HUES6 (cell line): ENCODE measurements around the gene GP5.

Experiments used
- H3K27ac ChIP-seq: 2 replicates; pipeline ENCODE4 v1.7.0; 2013; ENCODE audit warnings: low read depth, mild to moderate bottlenecking, low read length, inconsistent platforms
- H3K27me3 ChIP-seq: 2 replicates; pipeline ENCODE4 v1.6.1; 2013; ENCODE audit warnings: low read length; ENCODE audit not compliant: control insufficient read depth, insufficient read depth
- H3K36me3 ChIP-seq: 2 replicates; pipeline ENCODE4 v1.6.1; 2013; ENCODE audit warnings: low read length; ENCODE audit not compliant: control insufficient read depth, insufficient read depth
- H3K4me1 ChIP-seq: 2 replicates; pipeline ENCODE4 v1.6.1; 2013; ENCODE audit warnings: low read length; ENCODE audit not compliant: control insufficient read depth, insufficient read depth
- H3K4me3 ChIP-seq: 2 replicates; pipeline ENCODE4 v1.5.1; 2013; ENCODE audit warnings: low read depth, low read length
- H3K9ac ChIP-seq: one replicate; pipeline ENCODE4 v1.6.1; 2013; ENCODE audit warnings: mild to moderate bottlenecking, low read length
- H3K9me3 ChIP-seq: 2 replicates; pipeline ENCODE4 v1.6.1; 2013; ENCODE audit warnings: low read depth, low read length; ENCODE audit not compliant: control insufficient read depth, insufficient read depth

The GP5 gene

DNA sequence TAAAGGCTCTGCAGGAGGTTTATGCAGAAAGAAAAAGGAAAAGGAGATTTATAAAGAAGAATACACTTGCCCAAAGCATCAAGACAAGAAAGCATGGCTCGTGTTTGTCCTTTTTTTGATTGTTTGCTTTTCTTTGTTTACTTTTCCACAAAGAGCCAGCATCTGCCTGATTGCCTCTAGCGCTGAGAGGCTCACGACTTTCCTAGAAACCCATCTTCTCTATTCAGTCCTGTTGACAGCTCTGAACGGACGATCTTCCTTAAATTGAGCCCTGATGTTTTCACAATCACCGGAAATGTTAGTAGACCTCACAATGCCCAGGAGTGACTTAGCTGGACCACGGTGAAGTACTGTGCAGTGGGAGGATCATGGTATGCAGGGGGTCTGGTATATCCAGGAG lies 12.4 kb downstream of the GP5 start:
- Histone ChIP-seq H3K27ac (no peak overlapping the region), H3K4me3 (no peak overlapping the region), H3K36me3 (no peaks in the 10 kb centered on the region), H3K27me3 (0 out of 2 replicates have a peak, but pooled peaks cover 2% of the 10 kb centered on the region), H3K4me1 (peaks cover 25% of the 10 kb centered on the region), H3K9ac (no peak overlapping the region), H3K9me3 (peaks cover 6% of the 10 kb centered on the region; the same call in 1 of the 2 replicates)

DNA sequence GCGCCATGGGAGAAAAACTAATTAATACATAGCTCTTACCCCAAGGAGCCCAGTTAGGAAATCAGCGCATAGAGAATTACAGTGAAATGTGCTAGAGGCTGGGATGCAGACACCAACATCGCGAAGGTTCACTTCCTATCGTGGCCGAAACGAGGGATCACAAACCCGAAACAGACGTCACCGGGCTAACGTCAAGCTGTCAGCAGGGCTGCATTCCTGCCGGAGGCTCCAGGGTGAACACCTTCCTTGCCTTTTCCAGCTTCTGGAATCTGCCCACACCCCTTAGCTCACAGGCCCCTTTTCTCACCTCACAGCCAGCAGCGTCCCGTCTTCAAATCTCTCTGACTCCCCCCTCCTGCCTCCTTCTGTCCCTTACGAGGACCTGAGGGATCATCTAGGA lies 13.0 kb downstream of the GP5 start:
- Histone ChIP-seq H3K4me3 (no peak overlapping the region), H3K4me1 (peaks cover 28% of the 10 kb centered on the region), H3K27ac (no peak overlapping the region), H3K9me3 (peaks cover 6% of the 10 kb centered on the region; the same call in 1 of the 2 replicates), H3K36me3 (no peaks in the 10 kb centered on the region), H3K27me3 (0 out of 2 replicates have a peak, but pooled peaks cover 2% of the 10 kb centered on the region), H3K9ac (no peak overlapping the region)

DNA sequence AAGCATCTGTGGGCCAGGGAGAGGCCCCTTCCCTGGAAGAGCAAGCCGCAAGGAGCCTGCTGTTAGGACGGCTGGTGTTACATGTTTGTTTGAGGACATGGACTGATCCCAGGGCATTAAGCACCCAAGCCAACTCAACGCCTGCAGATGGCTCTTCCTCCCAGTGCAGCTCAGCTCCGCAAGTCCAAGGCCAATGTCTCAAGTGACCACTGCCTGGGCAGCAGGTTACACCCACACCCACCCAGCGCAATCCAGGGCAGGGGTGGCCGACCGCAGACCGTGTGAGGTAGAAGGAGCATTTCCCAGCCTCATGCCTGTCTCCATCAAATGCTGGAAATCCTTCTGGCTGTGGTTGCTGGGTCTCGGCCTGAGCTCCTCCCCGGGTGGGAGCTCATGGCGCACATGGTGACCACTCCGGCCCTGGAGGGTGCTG lies 14.5 kb downstream of the GP5 start:
- no peaks in the 10 kb centered on the region for H3K36me3 ChIP-seq
- 0 out of 2 replicates have a peak, but pooled peaks cover 2% of the 10 kb centered on the region for H3K27me3 ChIP-seq
- H3K4me1 ChIP-seq: peaks cover 36% of the 10 kb centered on the region
- no peak overlapping the region for H3K9ac ChIP-seq
- H3K9me3 ChIP-seq: peaks cover 1% of the 10 kb centered on the region; the same call in 1 of the 2 replicates
- H3K4me3 ChIP-seq: no peak overlapping the region
- H3K27ac ChIP-seq: no peak overlapping the region

DNA sequence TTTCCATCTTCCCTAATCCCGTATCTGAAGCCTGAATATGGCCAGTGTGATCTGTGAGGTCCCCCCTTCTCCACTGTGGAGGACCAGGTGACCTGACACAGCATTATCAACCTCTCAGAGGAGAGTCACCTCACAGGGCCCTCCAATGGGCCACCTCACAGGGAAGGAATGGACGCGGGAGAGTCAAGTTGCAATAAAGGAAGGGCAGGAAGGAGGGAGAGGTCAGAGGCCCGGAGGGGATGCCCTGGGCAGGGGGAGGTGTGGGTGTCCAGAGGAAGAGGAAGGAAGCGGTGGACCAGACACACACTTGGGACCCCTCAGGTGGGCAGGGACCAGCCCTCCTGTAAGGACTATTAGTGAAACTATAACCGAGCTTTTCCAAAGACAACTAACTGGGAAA lies 14.9 kb downstream of the GP5 start:
- Histone ChIP-seq H3K27ac (no peak overlapping the region), H3K9me3 (no peaks in the 10 kb centered on the region), H3K4me3 (no peak overlapping the region), H3K36me3 (no peaks in the 10 kb centered on the region), H3K9ac (no peak overlapping the region), H3K27me3 (0 out of 2 replicates have a peak, but pooled peaks cover 2% of the 10 kb centered on the region), H3K4me1 (peaks cover 39% of the 10 kb centered on the region)

DNA sequence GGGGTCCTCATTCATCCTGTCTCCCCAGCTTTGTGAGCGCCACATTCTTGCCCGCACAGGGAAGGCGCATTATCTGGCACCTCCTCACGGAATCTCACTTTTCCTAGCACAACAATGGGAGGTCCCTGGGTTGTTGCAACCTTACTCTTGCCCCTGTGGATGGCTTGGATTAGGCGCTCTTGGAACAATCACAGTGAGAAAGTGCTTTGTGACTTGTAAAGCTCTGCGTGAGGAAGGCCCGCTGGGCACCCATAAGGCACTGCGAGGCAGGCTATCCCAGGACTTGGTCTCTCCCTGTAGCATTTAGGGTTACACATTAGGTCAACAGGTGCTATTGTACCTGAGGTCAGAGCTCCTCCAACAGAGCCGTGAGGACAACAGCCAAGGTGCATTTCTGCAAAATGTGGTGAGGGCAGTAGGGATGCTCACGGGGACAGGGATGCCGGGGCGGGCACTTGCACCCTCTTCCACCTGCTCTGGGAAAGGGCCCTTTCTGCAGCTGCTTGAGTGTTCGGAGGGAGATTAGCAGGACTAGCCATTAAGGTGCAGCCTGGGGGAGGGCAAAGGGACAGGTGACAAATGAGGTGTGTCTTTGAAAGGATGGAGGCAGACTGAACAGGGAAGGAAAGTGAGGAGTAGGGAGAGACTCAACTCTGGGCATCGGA lies 15.7 kb downstream of the GP5 start:
- no peak overlapping the region for H3K4me3 ChIP-seq
- no peaks in the 10 kb centered on the region for H3K9me3 ChIP-seq
- H3K27ac ChIP-seq: no peak overlapping the region
- 0 out of 2 replicates have a peak, but pooled peaks cover 2% of the 10 kb centered on the region for H3K27me3 ChIP-seq
- H3K9ac ChIP-seq: no peak overlapping the region
- H3K36me3 ChIP-seq: no peaks in the 10 kb centered on the region
- H3K4me1 ChIP-seq: peaks cover 39% of the 10 kb centered on the region

DNA sequence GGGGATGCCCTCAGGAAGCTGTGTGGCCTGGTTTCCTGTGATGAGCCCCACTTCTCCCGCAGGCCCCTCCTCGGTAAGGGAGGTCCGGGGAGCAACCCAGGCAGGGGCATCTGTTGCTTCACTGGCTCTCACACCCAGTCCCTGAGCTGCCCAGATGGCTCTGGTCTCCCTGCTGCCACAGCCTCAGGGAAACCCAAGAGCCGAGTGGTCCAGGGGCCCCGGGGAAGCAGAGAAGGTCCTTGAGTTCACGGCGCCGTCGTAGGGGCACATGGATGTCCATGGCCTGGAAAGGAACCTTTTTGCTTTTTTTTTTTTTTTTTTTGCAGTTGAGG lies 16.2 kb downstream of the GP5 start:
- H3K27ac ChIP-seq: no peak overlapping the region
- no peak overlapping the region for H3K9ac ChIP-seq
- H3K36me3 ChIP-seq: no peaks in the 10 kb centered on the region
- no peak overlapping the region for H3K4me3 ChIP-seq
- peaks cover 39% of the 10 kb centered on the region for H3K4me1 ChIP-seq
- no peaks in the 10 kb centered on the region for H3K9me3 ChIP-seq
- 0 out of 2 replicates have a peak, but pooled peaks cover 2% of the 10 kb centered on the region for H3K27me3 ChIP-seq

DNA sequence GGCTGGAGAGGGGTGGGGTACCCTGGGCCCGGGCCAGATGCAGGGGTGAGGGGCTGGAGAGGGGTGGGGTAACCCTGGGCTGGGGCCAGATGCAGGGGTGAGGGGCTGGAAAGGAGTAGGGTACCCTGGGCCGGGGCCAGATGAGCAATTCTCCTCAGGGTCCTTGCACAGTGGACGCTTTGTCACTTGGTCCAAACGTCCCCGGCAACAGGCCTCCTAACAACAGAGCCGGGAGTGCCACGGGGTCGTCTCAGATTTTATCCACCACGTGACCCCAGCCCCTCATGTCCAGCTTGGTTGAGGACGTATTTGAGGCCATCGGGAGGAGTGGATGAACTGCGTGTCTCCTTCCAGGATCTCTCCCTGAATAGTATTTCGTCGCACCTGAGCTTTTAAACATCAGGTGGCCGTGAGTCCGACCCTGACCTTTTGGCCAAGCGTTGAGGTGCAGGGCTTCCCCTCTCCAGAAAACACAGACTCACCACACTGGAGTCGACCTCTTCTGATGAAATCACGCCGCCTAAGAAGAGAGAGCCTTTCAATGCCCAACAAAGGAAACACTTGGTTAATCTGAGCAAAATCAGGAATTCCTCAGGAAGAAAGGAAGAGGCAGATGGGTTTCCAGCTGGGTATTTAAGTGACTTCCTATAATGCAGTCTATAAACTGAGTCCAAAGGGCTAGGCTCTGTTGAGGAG lies 16.7 kb downstream of the GP5 start:
- Histone ChIP-seq H3K9me3 (no peaks in the 10 kb centered on the region), H3K4me1 (peaks cover 39% of the 10 kb centered on the region), H3K4me3 (no peak overlapping the region), H3K9ac (no peak overlapping the region), H3K36me3 (no peaks in the 10 kb centered on the region), H3K27ac (no peak overlapping the region), H3K27me3 (0 out of 2 replicates have a peak, but pooled peaks cover 2% of the 10 kb centered on the region)

DNA sequence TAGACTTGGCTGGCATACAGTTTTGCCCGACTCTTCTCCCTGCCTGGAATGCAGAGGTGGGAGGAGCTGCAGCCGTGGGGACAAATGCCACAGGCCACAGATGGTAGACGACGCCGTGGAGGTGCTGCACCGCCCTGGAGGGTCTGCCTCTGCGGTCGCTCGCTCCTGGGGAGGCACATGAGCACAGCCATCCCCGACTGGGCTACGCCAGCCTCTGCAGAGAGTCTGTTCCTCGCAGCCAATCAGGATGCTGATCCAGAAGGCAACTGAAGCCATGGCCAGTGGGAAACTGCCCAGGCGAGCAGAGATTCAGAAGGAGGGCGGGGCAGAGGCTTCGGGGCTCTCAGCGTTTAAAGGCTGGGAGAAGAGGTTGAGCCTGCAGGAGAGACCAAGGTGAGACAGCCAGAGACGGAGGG lies 17.6 kb downstream of the GP5 start:
- Histone ChIP-seq H3K9me3 (no peaks in the 10 kb centered on the region), H3K27me3 (0 out of 2 replicates have a peak, but pooled peaks cover 2% of the 10 kb centered on the region), H3K27ac (no peak overlapping the region), H3K9ac (no peak overlapping the region), H3K4me3 (no peak overlapping the region), H3K4me1 (peaks cover 36% of the 10 kb centered on the region), H3K36me3 (no peaks in the 10 kb centered on the region)

DNA sequence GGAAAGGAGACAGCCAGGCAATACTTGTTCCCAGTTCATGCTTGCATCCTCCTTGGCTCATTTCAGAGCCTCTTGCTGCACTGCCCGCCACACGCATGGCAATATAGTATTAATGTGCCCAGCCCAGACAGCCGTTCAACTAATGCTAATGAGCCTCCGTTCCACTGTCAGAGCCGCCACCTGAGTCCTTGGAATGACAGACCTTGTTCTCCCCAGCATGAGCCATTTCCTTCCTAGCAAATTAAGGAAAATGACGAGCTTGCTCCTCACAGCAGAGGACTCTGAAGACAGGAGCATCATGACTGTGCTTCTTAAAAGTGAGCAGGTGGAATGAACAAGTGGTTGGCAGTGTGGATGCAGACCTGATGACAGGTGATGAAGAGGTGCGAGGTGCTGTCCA lies 18.7 kb downstream of the GP5 start:
- Histone ChIP-seq H3K4me1 (peaks cover 38% of the 10 kb centered on the region), H3K27me3 (0 out of 2 replicates have a peak, but pooled peaks cover 2% of the 10 kb centered on the region), H3K36me3 (no peaks in the 10 kb centered on the region), H3K4me3 (no peak overlapping the region), H3K9ac (no peak overlapping the region), H3K27ac (no peak overlapping the region), H3K9me3 (no peaks in the 10 kb centered on the region)

DNA sequence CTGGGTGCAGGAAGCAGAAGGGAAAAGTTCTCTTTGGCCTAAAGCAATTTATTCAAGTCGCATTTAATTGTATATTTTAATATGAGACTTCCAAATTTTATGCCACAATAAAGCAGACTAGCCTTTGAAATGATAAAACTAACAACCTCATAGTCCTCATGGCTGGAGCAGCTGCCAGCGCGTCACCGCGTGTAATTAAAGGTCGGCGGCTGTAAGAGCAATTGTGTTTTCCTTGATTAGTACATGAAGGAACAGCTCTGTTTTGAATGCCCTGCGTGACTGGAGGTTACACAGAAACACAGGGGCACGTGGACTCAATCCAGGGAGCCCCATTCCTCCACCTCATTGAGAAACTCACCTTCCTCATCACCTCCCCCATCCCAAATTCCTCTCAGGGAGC lies 19.4 kb downstream of the GP5 start:
- no peaks in the 10 kb centered on the region for H3K9me3 ChIP-seq
- H3K4me3 ChIP-seq: no peak overlapping the region
- H3K36me3 ChIP-seq: no peaks in the 10 kb centered on the region
- no peak overlapping the region for H3K9ac ChIP-seq
- peaks cover 43% of the 10 kb centered on the region for H3K4me1 ChIP-seq
- H3K27ac ChIP-seq: no peak overlapping the region
- 0 out of 2 replicates have a peak, but pooled peaks cover 1% of the 10 kb centered on the region for H3K27me3 ChIP-seq

DNA sequence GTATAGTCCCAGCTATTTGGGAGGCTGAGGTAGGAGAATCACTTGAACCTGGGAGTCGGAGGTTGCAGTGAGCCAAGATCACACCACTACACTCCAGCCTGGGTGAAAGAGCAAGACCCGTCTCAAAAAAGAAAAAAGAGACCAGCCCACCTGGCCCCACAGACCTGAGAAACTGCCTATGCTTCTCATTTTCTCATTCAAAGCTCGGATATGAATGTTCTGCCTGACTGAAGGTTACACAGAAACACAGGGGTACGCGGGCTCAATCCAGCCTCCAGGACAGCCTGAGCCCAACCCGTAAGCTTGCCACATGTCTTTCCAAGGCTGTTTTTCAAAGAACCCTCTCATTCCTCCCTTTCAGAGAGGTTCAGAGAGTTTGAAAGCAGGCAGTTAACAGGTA lies 19.8 kb downstream of the GP5 start:
- Histone ChIP-seq H3K27ac (no peak overlapping the region), H3K9ac (no peak overlapping the region), H3K27me3 (no peaks in the 10 kb centered on the region), H3K36me3 (no peaks in the 10 kb centered on the region), H3K9me3 (no peaks in the 10 kb centered on the region), H3K4me1 (peaks cover 43% of the 10 kb centered on the region), H3K4me3 (no peak overlapping the region)
